Activated CD4-positive, alpha-beta T cell treated with anti-CD3 and anti-CD28 coated beads, Interleukin-2, amount 10 ng/mL, durations not matched to agents 24 days and 14 days (primary cell): ENCODE results near the gene FAM199X. TPM values are rescaled to one million over a fixed set of nuclear protein-coding genes. Genes with fewer than 3 reads are reported as not detected.

Experiments
- DNase-seq: peaks from one replicate; pipeline ENCODE4 v3.0.0; 2022
- H3K27ac Mint-ChIP-seq: one replicate; pipeline ENCODE4 v1.8.0; 2022; ENCODE audit warnings: mild to moderate bottlenecking, mixed read lengths
- H3K27me3 Mint-ChIP-seq: one replicate; pipeline ENCODE4 v1.8.0; 2022; ENCODE audit warnings: mixed read lengths
- H3K36me3 Mint-ChIP-seq: one replicate; pipeline ENCODE4 v1.8.0; 2022; ENCODE audit warnings: low read depth, mild to moderate bottlenecking, mixed read lengths
- H3K4me1 Mint-ChIP-seq: one replicate; pipeline ENCODE4 v1.8.0; 2021; ENCODE audit warnings: mixed read lengths
- H3K4me3 Mint-ChIP-seq: one replicate; pipeline ENCODE4 v1.8.0; 2022; ENCODE audit warnings: mild to moderate bottlenecking, moderate library complexity, mixed read lengths
- H3K9me3 Mint-ChIP-seq: one replicate; pipeline ENCODE4 v1.8.0; 2021; ENCODE audit warnings: mixed read lengths
- intact Hi-C: fragments of 100-400 bp; cut with micrococcal nuclease; formaldehyde crosslinking; loops from one replicate; pipeline ENCODE4 v1.15.1; 2023
- total RNA-seq: library from RNA; stranded (reverse); gene quantifications from 2 replicates; pipeline ENCODE4 v1.2.3, GENCODE V29; 2022

FAM199X gene
- total RNA-seq, result 10.1 and 10.7 TPM in 2 replicates

DNA sequence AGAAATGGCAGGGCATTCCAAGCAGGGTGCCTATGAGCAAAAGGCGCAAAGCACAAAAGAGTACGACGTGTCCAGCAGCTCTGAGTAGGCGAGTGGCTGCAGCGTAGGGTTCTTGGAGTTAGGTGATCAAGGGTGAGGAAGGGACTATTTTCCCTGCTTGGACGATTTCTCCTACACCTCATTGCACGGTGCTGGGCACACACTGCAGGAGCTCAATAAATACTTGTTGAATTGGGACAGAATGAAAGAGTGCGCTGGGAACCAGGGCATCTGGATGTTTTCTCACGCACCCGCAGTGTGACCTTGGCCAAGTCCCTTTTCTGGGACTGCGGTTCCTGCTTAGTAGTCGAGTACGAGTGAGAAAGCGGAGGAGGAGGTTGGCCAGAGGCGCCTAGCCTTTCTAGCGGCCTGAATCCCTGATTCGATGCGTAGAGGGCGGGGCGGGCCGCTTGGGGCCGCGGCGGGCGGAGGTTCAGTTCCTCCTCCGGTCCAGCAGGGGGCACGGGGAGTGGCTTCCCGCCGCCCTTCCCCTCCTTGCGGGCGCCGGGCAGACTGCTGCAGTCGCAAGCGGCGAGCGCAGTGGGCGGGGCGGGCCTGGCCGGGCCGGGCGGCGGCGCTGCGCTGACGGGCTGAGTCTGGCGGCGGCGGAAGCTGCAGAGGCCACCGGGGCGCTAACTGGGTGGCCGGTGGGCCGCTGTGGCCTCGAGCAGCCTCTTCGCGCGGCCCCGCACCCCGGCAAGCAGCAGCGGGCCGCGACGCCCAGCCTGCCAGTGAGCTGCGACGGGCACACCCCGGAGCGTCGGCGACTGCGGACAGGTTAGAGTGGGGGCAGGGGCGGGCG is at the start of gene FAM199X:
Gene FAM199X, plus strand, starts transcription at position 560 of the 841 bp plus-strand sequence. CDS start 333 bp downstream, outside the sequence.
- H3K4me1 Mint-ChIP-seq, result peaks cover 23% of the 10 kb centered on the region
- intact Hi-C loops, result loop anchor here (1.0 kb wide), 1 partner anchor 10 kb away; no protein-coding TSS in a partner anchor

DNA sequence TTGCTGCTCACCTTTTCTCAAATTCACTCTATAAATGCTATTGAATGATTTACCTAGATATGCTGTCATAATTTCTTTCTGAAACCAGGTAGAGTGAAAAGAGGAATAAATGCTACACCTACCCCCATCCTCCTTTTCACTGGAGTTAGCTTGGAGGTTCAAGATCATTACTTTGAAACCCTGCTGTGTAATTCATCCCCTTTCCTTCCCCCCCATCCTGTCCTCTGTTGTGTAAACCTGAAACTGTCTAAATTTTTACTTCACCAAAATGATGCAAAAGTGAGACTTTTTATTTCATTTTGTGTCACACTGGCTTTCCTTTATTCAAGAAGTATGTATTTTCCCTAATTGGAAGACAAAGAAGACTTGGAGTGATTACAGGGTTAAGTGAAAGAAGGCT is 48.5 kb upstream of the FAM199X start:
- no peak overlapping the region for H3K4me3 Mint-ChIP-seq
- intact Hi-C loops, result no loop called here

More for the DNA sequence above, at the start of gene FAM199X:
- Mint-ChIP-seq H3K27me3 (no peaks in the 10 kb centered on the region), H3K9me3 (no peaks in the 10 kb centered on the region), H3K4me3 (peak within 1 kb of the TSS; percentile 85), H3K36me3 (peaks cover 8% of the 10 kb centered on the region), H3K27ac (peak within 1 kb of the TSS; percentile 81)
- DNase-seq, result peak; percentile 96

DNA sequence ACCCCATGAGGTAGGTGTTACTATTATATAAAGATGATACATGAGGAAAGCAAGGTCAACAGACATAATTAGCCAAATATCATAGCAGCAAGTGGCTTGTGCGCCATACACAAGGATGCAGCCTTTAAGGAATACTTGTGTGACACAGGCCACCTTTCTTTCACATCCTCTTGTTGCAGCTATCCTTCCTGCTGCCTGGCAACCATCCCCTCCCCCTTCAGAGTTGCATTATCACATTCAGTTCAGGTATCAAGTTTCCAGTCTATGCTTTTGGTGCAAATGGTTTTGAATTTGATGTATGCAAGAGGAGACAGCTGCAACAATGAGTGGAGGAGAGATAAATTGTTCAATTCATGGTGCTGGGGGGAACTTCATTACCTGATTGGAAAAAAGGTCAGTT is 47.5 kb upstream of the FAM199X start:
- DNase-seq, result no peak
- Mint-ChIP-seq H3K9me3 (no peaks in the 10 kb centered on the region), H3K27ac (no peak overlapping the region), H3K27me3 (no peaks in the 10 kb centered on the region), H3K4me1 (peaks cover 19% of the 10 kb centered on the region), H3K4me3 (no peak overlapping the region), H3K36me3 (no peaks in the 10 kb centered on the region)
- intact Hi-C loops, result no loop called here

More for the DNA sequence above, 48.5 kb upstream of the FAM199X start:
- H3K27me3 Mint-ChIP-seq, result peaks cover 2% of the 10 kb centered on the region
- H3K27ac Mint-ChIP-seq, result no peak overlapping the region
- DNase-seq, result no peak
- no peaks in the 10 kb centered on the region for H3K36me3 Mint-ChIP-seq
- peaks cover 17% of the 10 kb centered on the region for H3K4me1 Mint-ChIP-seq
- no peaks in the 10 kb centered on the region for H3K9me3 Mint-ChIP-seq

GRCh38 chrX:104122829-104123228 is 43.4 kb upstream of the FAM199X start:
- peak overlapping the region; percentile 26 for H3K4me3 Mint-ChIP-seq

DNA sequence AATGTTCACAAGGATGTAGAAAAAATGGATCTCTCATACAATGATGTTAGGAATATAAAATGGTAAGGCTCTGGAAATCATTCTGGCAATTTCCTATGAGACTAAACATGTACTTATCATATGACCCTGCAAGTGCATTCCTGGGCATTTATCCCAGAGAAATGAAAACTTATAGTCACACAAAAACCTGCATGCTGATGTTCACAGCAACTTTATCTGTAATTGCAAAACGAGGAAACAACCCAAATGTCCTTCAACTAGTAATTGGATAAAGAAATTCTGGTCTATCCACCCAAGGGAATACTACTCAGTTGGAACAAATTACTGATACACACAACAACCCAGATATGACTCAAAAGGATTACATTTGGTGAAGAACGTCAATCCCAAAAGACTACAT is 39.4 kb upstream of the FAM199X start:
- no peaks in the 10 kb centered on the region for H3K27me3 Mint-ChIP-seq

More at GRCh38 chrX:104122829-104123228, 43.4 kb upstream of the FAM199X start:
- H3K9me3 Mint-ChIP-seq, result no peaks in the 10 kb centered on the region
- H3K27ac Mint-ChIP-seq, result peak overlapping the region; percentile 51
- peaks cover 15% of the 10 kb centered on the region for H3K4me1 Mint-ChIP-seq
- intact Hi-C loops, result no loop called here
- no peaks in the 10 kb centered on the region for H3K27me3 Mint-ChIP-seq
- DNase-seq, result peak; percentile 57
- H3K36me3 Mint-ChIP-seq, result no peaks in the 10 kb centered on the region

DNA sequence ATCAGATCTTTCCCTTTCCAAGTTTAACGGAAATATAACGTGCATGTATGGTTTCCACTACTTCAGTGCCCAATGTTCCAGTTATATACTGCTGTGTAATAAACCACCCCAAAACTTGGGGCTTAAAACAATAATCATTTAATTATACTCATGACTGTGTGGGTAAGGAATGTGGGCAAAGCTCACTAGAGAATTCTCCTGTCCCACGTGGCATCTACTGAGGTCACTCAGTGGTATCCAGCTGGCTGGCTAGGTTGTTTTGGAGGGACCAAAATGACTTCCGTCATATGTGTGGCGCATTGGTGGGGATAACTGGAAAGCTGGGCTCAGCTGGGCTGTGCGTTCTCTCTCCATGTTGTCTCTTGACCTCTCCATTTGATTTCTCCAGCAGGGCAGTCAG is 35.4 kb upstream of the FAM199X start:
- intact Hi-C loops, result no loop called here

More for the DNA sequence above, 39.4 kb upstream of the FAM199X start:
- Mint-ChIP-seq H3K27ac (no peak overlapping the region), H3K4me1 (peaks cover 11% of the 10 kb centered on the region), H3K9me3 (no peaks in the 10 kb centered on the region), H3K36me3 (peaks cover 9% of the 10 kb centered on the region), H3K4me3 (no peak overlapping the region)
- intact Hi-C loops, result no loop called here
- DNase-seq, result no peak

DNA sequence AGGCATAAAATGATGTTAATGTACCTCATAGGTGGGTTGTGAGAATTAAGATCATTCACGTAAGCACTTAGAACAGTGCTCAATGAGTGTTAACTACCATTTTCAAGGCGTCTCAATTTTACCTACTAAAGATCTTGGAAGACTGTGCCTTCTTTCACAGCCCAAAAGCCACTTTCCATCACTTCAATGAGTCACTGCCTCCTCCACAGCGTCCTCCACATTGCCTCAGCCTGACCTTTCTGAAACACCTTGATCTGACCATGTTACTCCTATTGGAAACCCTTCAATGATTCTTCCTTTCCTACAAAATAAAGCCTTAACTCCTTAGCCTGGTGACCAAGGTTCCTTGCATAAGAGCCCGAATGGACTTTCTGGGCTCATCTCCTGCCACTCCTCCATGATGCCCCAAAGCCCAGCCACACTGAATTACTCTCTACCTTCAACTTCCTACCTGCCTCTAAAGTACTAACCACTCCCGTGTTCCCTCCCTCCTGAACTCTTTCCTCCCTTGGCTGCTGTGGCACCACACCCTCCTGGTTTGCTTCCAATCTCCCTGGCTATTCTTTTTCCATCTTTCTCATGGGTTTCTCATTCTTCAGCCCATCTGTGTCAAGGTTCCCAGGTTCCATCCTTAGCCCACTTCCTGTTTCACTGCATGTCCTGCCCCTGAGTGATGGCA is 31.5 kb upstream of the FAM199X start:
- intact Hi-C loops, result no loop called here
- DNase-seq, result no peak
- no peak overlapping the region for H3K4me3 Mint-ChIP-seq
- H3K4me1 Mint-ChIP-seq, result peaks cover 15% of the 10 kb centered on the region
- H3K36me3 Mint-ChIP-seq, result peaks cover 5% of the 10 kb centered on the region
- H3K9me3 Mint-ChIP-seq, result no peaks in the 10 kb centered on the region
- no peak overlapping the region for H3K27ac Mint-ChIP-seq
- H3K27me3 Mint-ChIP-seq, result no peaks in the 10 kb centered on the region

More for the DNA sequence above, 35.4 kb upstream of the FAM199X start:
- no peak overlapping the region for H3K27ac Mint-ChIP-seq
- H3K4me3 Mint-ChIP-seq, result no peak overlapping the region
- H3K36me3 Mint-ChIP-seq, result peaks cover 9% of the 10 kb centered on the region
- no peaks in the 10 kb centered on the region for H3K27me3 Mint-ChIP-seq
- DNase-seq, result no peak
- peaks cover 15% of the 10 kb centered on the region for H3K4me1 Mint-ChIP-seq
- H3K9me3 Mint-ChIP-seq, result no peaks in the 10 kb centered on the region

- H3K27ac Mint-ChIP-seq, result peak overlapping the region; percentile 3
These were observed 30.6 kb upstream of the FAM199X start for GRCh38 chrX:104135677-104136076.

GRCh38 chrX:104136241-104137019 is 29.8 kb upstream of the FAM199X start:
- Mint-ChIP-seq H3K27me3 (no peaks in the 10 kb centered on the region), H3K4me1 (peaks cover 15% of the 10 kb centered on the region), H3K9me3 (no peaks in the 10 kb centered on the region), H3K36me3 (peaks cover 1% of the 10 kb centered on the region), H3K4me3 (no peak overlapping the region), H3K27ac (no peak overlapping the region)
- intact Hi-C loops, result loop anchor here (1.0 to 2.0 kb wide), 2 partner anchors 24 to 38 kb away; partner anchors contain the start of gene ZCCHC18
- peak; percentile 84 for DNase-seq

More at GRCh38 chrX:104135677-104136076, 30.6 kb upstream of the FAM199X start:
- intact Hi-C loops, result loop anchor here (1.0 to 2.0 kb wide), 2 partner anchors 23 to 37 kb away; partner anchors contain the start of gene ZCCHC18
- Mint-ChIP-seq H3K27me3 (no peaks in the 10 kb centered on the region), H3K4me3 (no peak overlapping the region), H3K9me3 (no peaks in the 10 kb centered on the region), H3K36me3 (peaks cover 2% of the 10 kb centered on the region), H3K4me1 (peaks cover 15% of the 10 kb centered on the region)
- DNase-seq, result no peak

DNA sequence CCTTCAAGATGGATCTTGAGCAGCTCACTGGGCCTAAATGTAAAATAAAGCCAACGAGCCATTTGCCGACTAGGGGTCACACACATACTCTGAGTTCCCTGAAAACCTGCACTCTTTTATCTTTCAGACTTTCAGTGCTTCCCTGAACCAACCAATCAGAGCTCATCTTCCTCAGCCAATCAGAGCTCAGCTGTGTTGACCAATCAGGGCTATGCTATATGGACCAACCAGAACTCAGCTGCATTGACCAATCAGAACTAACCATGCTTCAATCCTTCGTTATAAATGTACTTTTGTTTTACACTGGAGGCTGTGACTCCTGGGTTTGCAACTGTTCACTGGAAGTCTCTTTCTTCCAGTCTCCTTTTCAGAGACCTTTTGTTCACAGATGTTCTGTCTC is 28.8 kb upstream of the FAM199X start:
- no peaks in the 10 kb centered on the region for H3K27me3 Mint-ChIP-seq
- no peak for DNase-seq
- no peaks in the 10 kb centered on the region for H3K36me3 Mint-ChIP-seq
- no peaks in the 10 kb centered on the region for H3K9me3 Mint-ChIP-seq
- H3K27ac Mint-ChIP-seq, result no peak overlapping the region
- H3K4me3 Mint-ChIP-seq, result no peak overlapping the region
- intact Hi-C loops, result loop anchor here (2.0 kb wide), 1 partner anchor 25 kb away; the partner anchor contains the start of gene ZCCHC18
- H3K4me1 Mint-ChIP-seq, result peaks cover 15% of the 10 kb centered on the region

DNA sequence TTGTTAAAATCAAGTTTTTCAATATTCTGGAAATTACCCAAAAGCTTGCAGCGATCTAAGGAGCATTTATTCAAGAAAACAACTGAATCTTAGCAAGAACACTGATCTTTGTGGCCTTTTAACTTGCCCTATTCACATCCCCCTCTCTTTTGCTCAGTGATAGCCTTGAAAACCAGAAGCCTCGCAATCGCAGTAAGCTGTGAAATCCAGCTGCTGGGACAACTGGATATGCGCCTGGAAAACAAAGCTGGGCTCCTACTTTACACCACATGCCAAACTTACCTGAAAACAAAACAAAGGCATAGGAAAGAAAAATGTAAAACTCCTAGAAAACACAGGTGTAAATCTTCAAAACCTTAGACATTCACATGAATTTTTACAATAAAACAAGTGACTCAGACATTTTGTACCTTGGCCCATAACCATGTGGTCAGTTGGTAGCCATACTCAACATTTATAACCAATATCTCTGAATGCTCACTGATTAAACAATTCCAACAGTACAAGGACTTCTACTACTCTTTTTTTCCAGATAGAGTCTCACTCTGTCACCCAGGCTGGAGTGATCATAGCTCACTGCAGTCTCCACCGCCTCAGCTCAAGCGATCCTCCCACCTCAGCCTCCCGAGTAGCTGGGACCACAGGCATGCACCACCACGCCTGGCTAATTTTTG is 25.0 kb upstream of the FAM199X start:
- H3K27ac Mint-ChIP-seq, result no peak overlapping the region
- no peaks in the 10 kb centered on the region for H3K9me3 Mint-ChIP-seq
- no peaks in the 10 kb centered on the region for H3K36me3 Mint-ChIP-seq
- no peak for DNase-seq
- intact Hi-C loops, result no loop called here
- no peak overlapping the region for H3K4me3 Mint-ChIP-seq
- H3K27me3 Mint-ChIP-seq, result no peaks in the 10 kb centered on the region
- H3K4me1 Mint-ChIP-seq, result no peaks in the 10 kb centered on the region

- no peaks in the 10 kb centered on the region for H3K9me3 Mint-ChIP-seq
- no peak overlapping the region for H3K4me3 Mint-ChIP-seq
- no peaks in the 10 kb centered on the region for H3K4me1 Mint-ChIP-seq
- no peak overlapping the region for H3K27ac Mint-ChIP-seq
- H3K36me3 Mint-ChIP-seq, result no peaks in the 10 kb centered on the region
- H3K27me3 Mint-ChIP-seq, result no peaks in the 10 kb centered on the region
- intact Hi-C loops, result no loop called here
- no peak for DNase-seq
These were observed 15.2 kb upstream of the FAM199X start for GRCh38 chrX:104151037-104151436.
